IPS-18a (cell line): ENCODE data around the gene ADARB2.

Experiments used
- H3K27ac ChIP-seq: one replicate; pipeline ENCODE4 v1.5.1; 2013; ENCODE audit warnings: low read length
- H3K27me3 ChIP-seq: one replicate; pipeline ENCODE4 v1.6.1; 2013; ENCODE audit warnings: mild to moderate bottlenecking, low read length; ENCODE audit not compliant: control insufficient read depth, insufficient read depth
- H3K36me3 ChIP-seq: one replicate; pipeline ENCODE4 v1.6.1; 2013; ENCODE audit warnings: low read depth, low read length; ENCODE audit not compliant: control insufficient read depth
- H3K4me1 ChIP-seq: one replicate; pipeline ENCODE4 v1.6.1; 2013; ENCODE audit warnings: low read depth, low read length; ENCODE audit not compliant: control insufficient read depth
- H3K4me3 ChIP-seq: one replicate; pipeline ENCODE4 v1.5.1; 2013; ENCODE audit warnings: low read length
- H3K9ac ChIP-seq: one replicate; pipeline ENCODE4 v1.6.1; 2013; ENCODE audit warnings: mild to moderate bottlenecking, low read length, moderate library complexity
- H3K9me3 ChIP-seq: one replicate; pipeline ENCODE4 v1.6.1; 2013; ENCODE audit warnings: low read depth, low read length; ENCODE audit not compliant: control insufficient read depth

Gene ADARB2

GRCh38 chr10:1270490-1270889 lies 466.8 kb downstream of the ADARB2 start:
- Histone ChIP-seq H3K9ac (no peak overlapping the region), H3K9me3 (no peaks in the 10 kb centered on the region), H3K36me3 (no peaks in the 10 kb centered on the region), H3K27ac (no peak overlapping the region), H3K27me3 (no peaks in the 10 kb centered on the region), H3K4me3 (no peak overlapping the region), H3K4me1 (no peaks in the 10 kb centered on the region)

GRCh38 chr10:1268831-1269230 lies 468.5 kb downstream of the ADARB2 start:
- Histone ChIP-seq H3K4me1 (no peaks in the 10 kb centered on the region), H3K9ac (no peak overlapping the region), H3K27me3 (no peaks in the 10 kb centered on the region), H3K9me3 (no peaks in the 10 kb centered on the region), H3K4me3 (no peak overlapping the region), H3K27ac (no peak overlapping the region), H3K36me3 (no peaks in the 10 kb centered on the region)

DNA sequence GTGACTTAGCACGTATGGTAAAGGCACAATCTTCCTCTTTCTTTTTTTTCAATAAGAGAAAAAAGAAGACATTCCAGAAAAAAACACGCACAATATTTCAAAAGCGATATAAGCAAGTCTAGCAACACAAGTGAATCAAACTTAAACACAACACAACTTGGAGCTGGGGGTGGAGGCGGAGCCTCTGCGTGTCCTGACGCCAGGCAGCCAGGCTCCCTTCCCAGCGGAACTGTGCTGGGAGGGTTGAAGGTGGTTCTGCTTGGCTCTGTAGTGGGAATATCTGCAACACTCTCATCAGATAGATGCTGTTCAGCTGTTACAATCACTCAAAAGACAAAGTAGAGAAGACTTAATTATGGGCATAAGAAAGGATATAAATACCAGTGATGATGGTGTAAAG lies 469.8 kb downstream of the ADARB2 start:
- no peak overlapping the region for H3K4me3 ChIP-seq
- H3K27ac ChIP-seq, result no peak overlapping the region
- H3K4me1 ChIP-seq, result no peaks in the 10 kb centered on the region
- no peaks in the 10 kb centered on the region for H3K36me3 ChIP-seq
- H3K9me3 ChIP-seq, result no peaks in the 10 kb centered on the region
- H3K27me3 ChIP-seq, result no peaks in the 10 kb centered on the region
- no peak overlapping the region for H3K9ac ChIP-seq

GRCh38 chr10:1267148-1267547 lies 470.2 kb downstream of the ADARB2 start:
- H3K27ac ChIP-seq, result no peak overlapping the region
- no peak overlapping the region for H3K9ac ChIP-seq
- no peaks in the 10 kb centered on the region for H3K4me1 ChIP-seq
- no peaks in the 10 kb centered on the region for H3K36me3 ChIP-seq
- no peaks in the 10 kb centered on the region for H3K9me3 ChIP-seq
- no peak overlapping the region for H3K4me3 ChIP-seq
- no peaks in the 10 kb centered on the region for H3K27me3 ChIP-seq

DNA sequence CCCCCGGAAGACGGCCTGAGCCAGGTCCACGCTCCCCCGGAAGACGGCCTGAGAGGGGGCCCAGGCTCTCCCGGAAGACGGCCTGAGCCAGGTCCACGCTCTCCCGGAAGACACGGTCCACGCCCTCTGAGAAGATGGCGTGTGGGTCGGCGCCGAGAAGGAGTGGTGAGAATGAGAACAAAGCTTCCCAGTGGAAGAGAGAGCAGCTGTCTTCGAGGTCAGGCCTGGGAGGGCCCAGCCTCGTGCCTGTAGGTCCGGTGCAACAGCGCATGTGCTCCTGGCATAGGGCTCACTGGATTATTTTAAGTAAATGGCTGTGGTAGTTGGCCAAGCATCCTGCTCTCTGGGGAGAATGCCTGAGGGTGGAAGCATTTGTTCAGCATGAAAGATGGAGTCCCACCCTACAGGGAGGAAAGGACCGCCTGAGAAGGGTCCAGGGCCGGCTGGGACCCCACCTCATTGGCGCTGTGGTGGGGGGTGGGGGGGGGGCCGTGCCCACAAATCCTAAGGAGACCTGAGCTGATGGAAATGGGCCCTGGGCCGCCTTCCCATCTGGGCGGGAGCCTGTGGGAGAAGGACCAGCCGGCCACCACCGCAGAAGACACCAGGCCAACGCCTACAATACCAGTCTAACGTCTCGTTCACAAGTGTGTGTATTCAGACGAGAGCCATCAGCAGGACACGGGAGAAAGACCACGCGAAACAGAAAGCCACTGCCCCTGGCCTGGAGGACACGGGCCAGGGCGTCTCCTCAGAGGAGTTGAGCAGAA lies 471.1 kb downstream of the ADARB2 start:
- Histone ChIP-seq H3K36me3 (no peaks in the 10 kb centered on the region), H3K9ac (no peak overlapping the region), H3K9me3 (no peaks in the 10 kb centered on the region), H3K4me3 (no peak overlapping the region), H3K4me1 (no peaks in the 10 kb centered on the region), H3K27me3 (no peaks in the 10 kb centered on the region), H3K27ac (no peak overlapping the region)

- Histone ChIP-seq H3K36me3 (no peaks in the 10 kb centered on the region), H3K27me3 (no peaks in the 10 kb centered on the region), H3K4me1 (no peaks in the 10 kb centered on the region), H3K27ac (no peak overlapping the region), H3K4me3 (no peak overlapping the region), H3K9me3 (no peaks in the 10 kb centered on the region), H3K9ac (no peak overlapping the region)
Measured at GRCh38 chr10:1264001-1264400, 473.3 kb downstream of the ADARB2 start.

GRCh38 chr10:1257274-1257673 lies 480.1 kb downstream of the ADARB2 start:
- Histone ChIP-seq H3K4me1 (no peaks in the 10 kb centered on the region), H3K9me3 (no peaks in the 10 kb centered on the region), H3K4me3 (no peak overlapping the region), H3K27ac (no peak overlapping the region), H3K27me3 (no peaks in the 10 kb centered on the region), H3K36me3 (no peaks in the 10 kb centered on the region), H3K9ac (no peak overlapping the region)

GRCh38 chr10:1256432-1256725 lies 480.9 kb downstream of the ADARB2 start:
- Histone ChIP-seq H3K27ac (no peak overlapping the region), H3K27me3 (no peaks in the 10 kb centered on the region), H3K9me3 (no peaks in the 10 kb centered on the region), H3K36me3 (no peaks in the 10 kb centered on the region), H3K9ac (no peak overlapping the region), H3K4me3 (no peak overlapping the region), H3K4me1 (no peaks in the 10 kb centered on the region)

- Histone ChIP-seq H3K36me3 (no peaks in the 10 kb centered on the region), H3K9ac (no peak overlapping the region), H3K27me3 (no peaks in the 10 kb centered on the region), H3K4me1 (no peaks in the 10 kb centered on the region), H3K27ac (no peak overlapping the region), H3K4me3 (no peak overlapping the region), H3K9me3 (no peaks in the 10 kb centered on the region)
Measured at GRCh38 chr10:1255600-1256431, 481.5 kb downstream of the ADARB2 start.

DNA sequence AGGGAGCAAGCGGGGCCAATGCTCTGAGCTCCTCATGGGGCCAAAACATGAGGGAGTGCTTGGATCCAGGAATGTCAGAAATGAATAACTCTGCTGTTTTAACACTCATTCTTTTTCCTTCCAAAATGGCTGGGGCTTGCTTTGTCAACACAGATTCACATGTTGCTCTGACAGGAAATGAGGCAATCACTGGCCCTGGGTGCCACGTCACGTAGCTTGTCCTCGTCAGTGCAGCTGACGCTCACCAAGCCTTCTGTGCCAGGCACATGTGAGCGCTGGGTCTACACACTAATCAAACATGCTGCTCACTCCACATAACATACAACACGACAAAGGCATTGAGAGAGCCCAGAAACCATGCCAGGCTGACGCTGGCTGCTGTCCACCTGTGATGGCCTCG lies 482.2 kb downstream of the ADARB2 start:
- H3K4me1 ChIP-seq, result no peaks in the 10 kb centered on the region
- no peaks in the 10 kb centered on the region for H3K36me3 ChIP-seq
- H3K27ac ChIP-seq, result no peak overlapping the region
- no peaks in the 10 kb centered on the region for H3K27me3 ChIP-seq
- no peak overlapping the region for H3K4me3 ChIP-seq
- no peaks in the 10 kb centered on the region for H3K9me3 ChIP-seq
- no peak overlapping the region for H3K9ac ChIP-seq

DNA sequence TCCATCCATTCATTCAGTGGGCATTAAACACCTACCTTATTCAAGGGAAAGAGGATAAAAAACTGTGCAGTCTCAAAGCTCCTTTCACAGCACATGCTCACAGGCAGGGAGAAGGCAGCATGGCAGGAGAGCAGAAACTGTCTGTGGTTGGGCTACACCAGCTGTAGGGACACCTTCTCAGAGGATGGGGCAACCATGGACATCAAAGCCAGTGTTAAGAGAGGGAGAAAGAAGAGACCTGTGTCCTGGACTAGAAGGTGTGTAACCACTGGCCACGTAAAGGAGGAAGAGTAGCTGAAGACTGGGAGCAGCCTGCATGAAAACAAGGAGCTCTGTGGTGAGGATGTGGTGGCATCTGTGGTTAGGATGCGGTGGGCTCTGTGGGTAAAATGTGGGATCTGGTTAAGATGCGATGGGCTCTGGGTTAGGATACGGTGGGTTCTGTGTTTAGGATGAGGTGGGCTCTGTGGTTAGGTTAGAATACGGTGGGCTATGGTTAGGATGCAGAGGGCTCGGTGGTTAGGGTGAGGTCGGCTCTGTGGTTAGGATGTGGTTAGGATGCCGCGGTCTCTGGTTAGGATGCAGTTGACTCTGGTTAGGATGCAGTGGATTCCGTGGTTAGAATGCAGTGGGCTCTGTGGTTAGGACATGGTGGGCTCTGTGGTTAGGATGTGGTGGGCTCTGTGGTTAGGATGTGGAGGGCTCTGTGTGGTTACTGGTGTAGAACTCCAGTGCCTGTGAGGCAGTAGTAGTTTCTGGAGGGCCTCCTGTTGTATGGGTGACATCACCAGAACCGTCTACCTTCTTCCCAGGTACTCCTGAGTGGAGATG lies 483.6 kb downstream of the ADARB2 start:
- Histone ChIP-seq H3K27ac (no peak overlapping the region), H3K9ac (no peak overlapping the region), H3K4me1 (no peaks in the 10 kb centered on the region), H3K9me3 (no peaks in the 10 kb centered on the region), H3K27me3 (no peaks in the 10 kb centered on the region), H3K4me3 (no peak overlapping the region), H3K36me3 (no peaks in the 10 kb centered on the region)
